ENCODE data around the gene CFAP300.

CFAP300 gene

GRCh38 chr11:102081313-102081712 lies 34.1 kb downstream of the CFAP300 start:
- Histone ChIP-seq H2BK120ac (ENCODE audit: low read depth, low read length) (no peak overlapping the region), H3K56ac (ENCODE audit: low read length) (no peak overlapping the region), H4K8ac (ENCODE audit: low read depth, low read length) (no peak overlapping the region), H3K27ac (ENCODE audit: low read depth, low read length) (no peak overlapping the region), H3K36me3 (ENCODE audit: control insufficient read depth, insufficient read depth, low read length) (no peaks in the 10 kb centered on the region), H3K27me3 (ENCODE audit: insufficient read depth, low read length, poor library complexity) (no peaks in the 10 kb centered on the region), H2BK15ac (replicated peaks; ENCODE audit: low read depth) (no peak overlapping the region), H3K23ac (ENCODE audit: low read length) (no peak overlapping the region), H3K79me1 (ENCODE audit: low read length) (no peaks in the 10 kb centered on the region), H3K18ac (ENCODE audit: low read length) (no peak overlapping the region), H3K4me1 (ENCODE audit: control insufficient read depth, low read depth, low read length) (no peaks in the 10 kb centered on the region), H2BK5ac (ENCODE audit: low read length) (no peak overlapping the region), H3K9ac (ENCODE audit: low read length) (no peak overlapping the region), H4K5ac (ENCODE audit: low read length) (no peak overlapping the region), H3K79me2 (ENCODE audit: control insufficient read depth, insufficient read depth, low read length) (no peaks in the 10 kb centered on the region), H3K4me3 (ENCODE audit: low read length) (no peak overlapping the region), H3K4me2 (ENCODE audit: low read length) (no peak overlapping the region), H2AK5ac (ENCODE audit: low read length) (no peak overlapping the region), H3K4ac (ENCODE audit: low read depth, low read length) (no peak overlapping the region)
- no CpG with 5 or more reads among the region's 7 CpGs for WGBS (ENCODE audit: extremely low coverage, insufficient coverage, low lambda C conversion rate)
- DNase-seq, result no peak

- H4K8ac ChIP-seq (ENCODE audit: low read depth, low read length), result no peak overlapping the region
- no peak overlapping the region for H3K9ac ChIP-seq (ENCODE audit: low read length)
- no peak overlapping the region for H3K23ac ChIP-seq (ENCODE audit: low read length)
- no peak overlapping the region for H2AK5ac ChIP-seq (ENCODE audit: low read length)
- no peaks in the 10 kb centered on the region for H3K79me2 ChIP-seq (ENCODE audit: control insufficient read depth, insufficient read depth, low read length)
- H3K56ac ChIP-seq (ENCODE audit: low read length), result no peak overlapping the region
- no peak overlapping the region for H2BK15ac ChIP-seq (replicated peaks; ENCODE audit: low read depth)
- H3K4me2 ChIP-seq (ENCODE audit: low read length), result no peak overlapping the region
- no peaks in the 10 kb centered on the region for H3K4me1 ChIP-seq (ENCODE audit: control insufficient read depth, low read depth, low read length)
- H3K4ac ChIP-seq (ENCODE audit: low read depth, low read length), result no peak overlapping the region
- no CpG with 5 or more reads among the region's 7 CpGs for WGBS (ENCODE audit: extremely low coverage, insufficient coverage, low lambda C conversion rate)
- no peak overlapping the region for H4K5ac ChIP-seq (ENCODE audit: low read length)
- H2BK120ac ChIP-seq (ENCODE audit: low read depth, low read length), result no peak overlapping the region
- no peaks in the 10 kb centered on the region for H3K36me3 ChIP-seq (ENCODE audit: control insufficient read depth, insufficient read depth, low read length)
- no peak overlapping the region for H3K27ac ChIP-seq (ENCODE audit: low read depth, low read length)
- no peaks in the 10 kb centered on the region for H3K79me1 ChIP-seq (ENCODE audit: low read length)
- H2BK5ac ChIP-seq (ENCODE audit: low read length), result no peak overlapping the region
- DNase-seq, result no peak
- no peak overlapping the region for H3K18ac ChIP-seq (ENCODE audit: low read length)
- no peaks in the 10 kb centered on the region for H3K27me3 ChIP-seq (ENCODE audit: insufficient read depth, low read length, poor library complexity)
- no peak overlapping the region for H3K4me3 ChIP-seq (ENCODE audit: low read length)
Measured at GRCh38 chr11:102085864-102086551, 38.8 kb downstream of the CFAP300 start.

GRCh38 chr11:102097186-102097585 lies 49.9 kb downstream of the CFAP300 start:
- H3K4me1 ChIP-seq (ENCODE audit: control insufficient read depth, low read depth, low read length), result no peaks in the 10 kb centered on the region
- no peak overlapping the region for H3K4me2 ChIP-seq (ENCODE audit: low read length)
- H3K9ac ChIP-seq (ENCODE audit: low read length), result no peak overlapping the region
- H3K27ac ChIP-seq (ENCODE audit: low read depth, low read length), result no peak overlapping the region
- no peak for DNase-seq
- no peaks in the 10 kb centered on the region for H3K79me1 ChIP-seq (ENCODE audit: low read length)
- H3K4ac ChIP-seq (ENCODE audit: low read depth, low read length), result no peak overlapping the region
- H3K4me3 ChIP-seq (ENCODE audit: low read length), result no peak overlapping the region
- no peak overlapping the region for H3K18ac ChIP-seq (ENCODE audit: low read length)
- no peak overlapping the region for H4K5ac ChIP-seq (ENCODE audit: low read length)
- no peak overlapping the region for H2BK15ac ChIP-seq (replicated peaks; ENCODE audit: low read depth)
- H2BK120ac ChIP-seq (ENCODE audit: low read depth, low read length), result no peak overlapping the region
- H3K56ac ChIP-seq (ENCODE audit: low read length), result no peak overlapping the region
- H3K27me3 ChIP-seq (ENCODE audit: insufficient read depth, low read length, poor library complexity), result no peaks in the 10 kb centered on the region
- no peak overlapping the region for H3K23ac ChIP-seq (ENCODE audit: low read length)
- H2BK5ac ChIP-seq (ENCODE audit: low read length), result no peak overlapping the region
- no peaks in the 10 kb centered on the region for H3K36me3 ChIP-seq (ENCODE audit: control insufficient read depth, insufficient read depth, low read length)
- no peak overlapping the region for H2AK5ac ChIP-seq (ENCODE audit: low read length)
- H4K8ac ChIP-seq (ENCODE audit: low read depth, low read length), result no peak overlapping the region
- no CpG with 5 or more reads among the region's 1 CpG for WGBS (ENCODE audit: extremely low coverage, insufficient coverage, low lambda C conversion rate)
- no peaks in the 10 kb centered on the region for H3K79me2 ChIP-seq (ENCODE audit: control insufficient read depth, insufficient read depth, low read length)

GRCh38 chr11:102099755-102100154 lies 52.5 kb downstream of the CFAP300 start:
- no peak overlapping the region for H4K8ac ChIP-seq (ENCODE audit: low read depth, low read length)
- no peak overlapping the region for H3K18ac ChIP-seq (ENCODE audit: low read length)
- no peak overlapping the region for H3K4me2 ChIP-seq (ENCODE audit: low read length)
- no peak for DNase-seq
- H3K27ac ChIP-seq (ENCODE audit: low read depth, low read length), result no peak overlapping the region
- no CpG with 5 or more reads among the region's 2 CpGs for WGBS (ENCODE audit: extremely low coverage, insufficient coverage, low lambda C conversion rate)
- H3K36me3 ChIP-seq (ENCODE audit: control insufficient read depth, insufficient read depth, low read length), result no peaks in the 10 kb centered on the region
- no peak overlapping the region for H3K4ac ChIP-seq (ENCODE audit: low read depth, low read length)
- no peak overlapping the region for H2BK120ac ChIP-seq (ENCODE audit: low read depth, low read length)
- H3K23ac ChIP-seq (ENCODE audit: low read length), result no peak overlapping the region
- H3K27me3 ChIP-seq (ENCODE audit: insufficient read depth, low read length, poor library complexity), result no peaks in the 10 kb centered on the region
- no peak overlapping the region for H4K5ac ChIP-seq (ENCODE audit: low read length)
- no peak overlapping the region for H2AK5ac ChIP-seq (ENCODE audit: low read length)
- H3K9ac ChIP-seq (ENCODE audit: low read length), result no peak overlapping the region
- H3K79me1 ChIP-seq (ENCODE audit: low read length), result no peaks in the 10 kb centered on the region
- H3K56ac ChIP-seq (ENCODE audit: low read length), result no peak overlapping the region
- no peak overlapping the region for H3K4me3 ChIP-seq (ENCODE audit: low read length)
- H2BK5ac ChIP-seq (ENCODE audit: low read length), result no peak overlapping the region
- H3K79me2 ChIP-seq (ENCODE audit: control insufficient read depth, insufficient read depth, low read length), result no peaks in the 10 kb centered on the region
- H3K4me1 ChIP-seq (ENCODE audit: control insufficient read depth, low read depth, low read length), result no peaks in the 10 kb centered on the region
- no peak overlapping the region for H2BK15ac ChIP-seq (replicated peaks; ENCODE audit: low read depth)

GRCh38 chr11:102108734-102109440 lies 61.6 kb downstream of the CFAP300 start:
- WGBS (ENCODE audit: extremely low coverage, insufficient coverage, low lambda C conversion rate), result no CpG with 5 or more reads among the region's 3 CpGs
- H3K9ac ChIP-seq (ENCODE audit: low read length), result no peak overlapping the region
- no peak overlapping the region for H3K4me2 ChIP-seq (ENCODE audit: low read length)
- no peak overlapping the region for H2BK5ac ChIP-seq (ENCODE audit: low read length)
- H2AK5ac ChIP-seq (ENCODE audit: low read length), result no peak overlapping the region
- no peak overlapping the region for H4K8ac ChIP-seq (ENCODE audit: low read depth, low read length)
- no peak overlapping the region for H3K56ac ChIP-seq (ENCODE audit: low read length)
- no peak overlapping the region for H3K18ac ChIP-seq (ENCODE audit: low read length)
- no peak overlapping the region for H3K4ac ChIP-seq (ENCODE audit: low read depth, low read length)
- no peak for DNase-seq
- no peak overlapping the region for H2BK15ac ChIP-seq (replicated peaks; ENCODE audit: low read depth)
- H3K4me1 ChIP-seq (ENCODE audit: control insufficient read depth, low read depth, low read length), result no peaks in the 10 kb centered on the region
- no peak overlapping the region for H4K5ac ChIP-seq (ENCODE audit: low read length)
- no peak overlapping the region for H3K23ac ChIP-seq (ENCODE audit: low read length)
- H3K27me3 ChIP-seq (ENCODE audit: insufficient read depth, low read length, poor library complexity), result no peaks in the 10 kb centered on the region
- no peaks in the 10 kb centered on the region for H3K36me3 ChIP-seq (ENCODE audit: control insufficient read depth, insufficient read depth, low read length)
- H3K4me3 ChIP-seq (ENCODE audit: low read length), result no peak overlapping the region
- peaks cover 13% of the 10 kb centered on the region for H3K79me2 ChIP-seq (ENCODE audit: control insufficient read depth, insufficient read depth, low read length)
- no peak overlapping the region for H2BK120ac ChIP-seq (ENCODE audit: low read depth, low read length)
- no peaks in the 10 kb centered on the region for H3K79me1 ChIP-seq (ENCODE audit: low read length)
- no peak overlapping the region for H3K27ac ChIP-seq (ENCODE audit: low read depth, low read length)
